ENCODE data around the gene OR8H2.

GRCh38 chr11:56151376-56151775 lies 47.9 kb downstream of the OR8H2 start:
- TF ChIP-seq CTCF (IDR thresholded peaks at IDR 0.05; ENCODE audit: insufficient read depth, low read depth, low read length): no peak
- no peak for TF ChIP-seq EZH2 (IDR thresholded peaks at IDR 0.05; ENCODE audit: insufficient read depth, low read length)
